ENCODE measurements around the gene GRIN2D. TPM values are rescaled to one million over a fixed set of nuclear protein-coding genes. Genes with fewer than 3 reads are reported as not detected.

GRIN2D gene
- total and polyA plus RNA-seq, 5 experiments from 2014 or later = 0.08 to 0.11 TPM; not detected in 3

DNA sequence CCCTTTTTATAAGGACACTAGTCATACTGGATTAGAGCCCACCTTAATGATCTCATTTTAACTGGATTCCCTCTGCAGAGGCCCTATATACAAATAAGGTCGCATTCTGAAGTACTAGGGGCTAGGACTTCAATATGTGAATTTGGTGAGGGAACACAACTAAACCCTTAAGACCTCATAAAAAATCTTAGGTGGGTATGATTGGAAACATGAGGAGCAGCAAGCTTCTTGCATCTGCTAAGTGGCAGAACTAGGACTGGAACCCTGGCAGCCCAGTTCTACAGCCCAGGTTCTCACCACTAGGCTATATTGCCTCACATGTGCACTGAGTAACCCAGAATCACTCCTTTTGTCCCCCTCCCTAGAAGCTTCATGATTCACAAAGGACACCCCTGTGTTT is 35.2 kb downstream of the GRIN2D start:
- POLR2A ChIA-PET = interaction anchor here (0.6 kb wide), 1 partner anchor 196 kb away, joined by 3 read pairs; no protein-coding TSS in a partner anchor
- Mint-ChIP-seq H3K4me1 (peaks cover 0 to 5% (median 3%) of the 10 kb centered on the region in 4 donors), H3K9me3 (no peaks in the 10 kb centered on the region), H3K27ac (no peak overlapping the region), H3K36me3 (no peaks in the 10 kb centered on the region), H3K27me3 (peaks cover 0 to 7% (median 6%) of the 10 kb centered on the region in 5 donors), H3K4me3 (no peak overlapping the region)
- DNase-seq = no peak
- ATAC-seq = no peak

- ATAC-seq = no peak
Observed at GRCh38 chr19:48433337-48433736, 39.9 kb downstream of the GRIN2D start.

GRCh38 chr19:48436586-48436985 is 43.1 kb downstream of the GRIN2D start:
- Mint-ChIP-seq H3K4me3 (no peak overlapping the region), H3K27me3 (peaks cover 6 to 39% (median 23%) of the 10 kb centered on the region in 5 donors), H3K27ac (no peak overlapping the region), H3K4me1 (no peaks in the 10 kb centered on the region), H3K9me3 (no peaks in the 10 kb centered on the region), H3K36me3 (peaks cover 0 to 2% (median 0%) of the 10 kb centered on the region in 3 donors)
- POLR2A ChIA-PET = no interaction called here
- DNase-seq (no peak), ATAC-seq (no peak)

More at GRCh38 chr19:48433337-48433736, 39.9 kb downstream of the GRIN2D start:
- no peaks in the 10 kb centered on the region for H3K9me3 Mint-ChIP-seq
- POLR2A ChIA-PET = interaction anchor here (0.6 to 1.1 kb wide), 2 partner anchors 12 to 301 kb away, joined by 3 to 5 read pairs; no protein-coding TSS in a partner anchor
- peaks cover 4 to 26% (median 22%) of the 10 kb centered on the region in 5 donors for H3K27me3 Mint-ChIP-seq
- H3K36me3 Mint-ChIP-seq = no peaks in the 10 kb centered on the region
- H3K4me1 Mint-ChIP-seq = no peaks in the 10 kb centered on the region
- no peak overlapping the region for H3K27ac Mint-ChIP-seq
- no peak overlapping the region for H3K4me3 Mint-ChIP-seq
- DNase-seq = peak in 1 of 10 donors; percentile 30

- Mint-ChIP-seq H3K27ac (peak overlapping the region in 1 of 10 donors; percentile 67), H3K4me3 (peak overlapping the region in 9 of 10 donors; percentile 17 to 66 (median 59)), H3K36me3 (peaks cover 0 to 17% (median 0%) of the 10 kb centered on the region in 3 donors), H3K9me3 (no peaks in the 10 kb centered on the region), H3K4me1 (peaks cover 13 to 30% (median 23%) of the 10 kb centered on the region in 4 donors), H3K27me3 (peaks cover 9 to 43% (median 30%) of the 10 kb centered on the region in 5 donors)
- DNase-seq (no peak), ATAC-seq (no peak)
- POLR2A ChIA-PET = interaction anchor here (0.7 kb wide), 1 partner anchor 14 kb away, joined by 5 read pairs; no protein-coding TSS in a partner anchor
Observed at GRCh38 chr19:48441360-48442050, 48.0 kb downstream of the GRIN2D start.

DNA sequence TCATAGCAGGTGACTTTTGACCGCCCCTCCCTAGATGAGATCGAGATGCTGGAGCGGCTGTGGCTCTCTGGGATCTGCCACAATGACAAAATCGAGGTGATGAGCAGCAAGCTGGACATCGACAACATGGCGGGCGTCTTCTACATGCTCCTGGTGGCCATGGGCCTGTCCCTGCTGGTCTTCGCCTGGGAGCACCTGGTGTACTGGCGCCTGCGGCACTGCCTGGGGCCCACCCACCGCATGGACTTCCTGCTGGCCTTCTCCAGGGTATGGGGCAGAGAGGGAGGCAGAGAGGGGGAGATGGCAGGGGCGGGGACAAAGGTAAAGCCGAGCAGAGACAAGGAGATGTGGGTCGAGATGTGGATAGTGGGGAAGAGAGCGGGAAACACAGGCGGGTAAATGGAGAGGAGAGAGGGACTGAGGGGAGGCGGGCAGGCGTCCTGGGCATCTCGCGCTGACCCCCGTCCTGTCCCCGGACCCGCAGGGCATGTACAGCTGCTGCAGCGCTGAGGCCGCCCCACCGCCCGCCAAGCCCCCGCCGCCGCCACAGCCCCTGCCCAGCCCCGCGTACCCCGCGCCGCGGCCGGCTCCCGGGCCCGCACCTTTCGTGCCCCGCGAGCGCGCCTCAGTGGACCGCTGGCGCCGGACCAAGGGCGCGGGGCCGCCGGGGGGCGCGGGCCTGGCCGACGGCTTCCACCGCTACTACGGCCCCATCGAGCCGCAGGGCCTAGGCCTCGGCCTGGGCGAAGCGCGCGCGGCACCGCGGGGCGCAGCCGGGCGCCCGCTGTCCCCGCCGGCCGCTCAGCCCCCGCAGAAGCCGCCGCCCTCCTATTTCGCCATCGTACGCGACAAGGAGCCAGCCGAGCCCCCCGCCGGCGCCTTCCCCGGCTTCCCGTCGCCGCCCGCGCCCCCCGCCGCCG is 48.9 kb downstream of the GRIN2D start:
- DNase-seq (peak in 1 of 10 donors; percentile 57), ATAC-seq (no peak)
- Mint-ChIP-seq H3K9me3 (no peaks in the 10 kb centered on the region), H3K27ac (peak overlapping the region in 1 of 10 donors; percentile 67), H3K4me1 (peaks cover 13 to 35% (median 26%) of the 10 kb centered on the region in 4 donors), H3K27me3 (peaks cover 9 to 37% (median 28%) of the 10 kb centered on the region in 5 donors), H3K4me3 (peak overlapping the region; percentile 30 to 71 (median 60)), H3K36me3 (peaks cover 0 to 20% (median under 1%) of the 10 kb centered on the region in 3 donors)
- POLR2A ChIA-PET = interaction anchor here (1.0 kb wide), 1 partner anchor 28 kb away, joined by 3 read pairs; no protein-coding TSS in a partner anchor

GRCh38 chr19:48443256-48443655 is 49.8 kb downstream of the GRIN2D start:
- DNase-seq (peak in 4 of 10 donors; percentile 10 to 64 (median 25)), ATAC-seq (peak in 1 of 2 donors; percentile 4)
- Mint-ChIP-seq H3K27me3 (peaks cover 5 to 34% (median 22%) of the 10 kb centered on the region in 5 donors), H3K4me3 (no peak overlapping the region), H3K4me1 (peaks cover 13 to 44% (median 31%) of the 10 kb centered on the region in 4 donors), H3K27ac (no peak overlapping the region), H3K36me3 (peaks cover 2 to 29% (median 6%) of the 10 kb centered on the region in 3 donors), H3K9me3 (no peaks in the 10 kb centered on the region)
- POLR2A ChIA-PET = interaction anchor here (1.0 kb wide), 1 partner anchor 29 kb away, joined by 3 read pairs; no protein-coding TSS in a partner anchor

Other genes starting within 250 kb of the GRIN2D start
- 100 to 1,000 TPM; 129 to 131 TPM for gene LIG1, start 223.3 kb upstream of the GRIN2D start, total RNA-seq
- 10 to 100 TPM; 27.6 to 32.8 (median 28.8) TPM for gene LIG1, start 223.3 kb upstream of the GRIN2D start, polyA plus RNA-seq
- gene ZSWIM9, start 223.0 kb upstream of the GRIN2D start, total RNA-seq = 1 to 10 TPM; 8.9 to 9.4 TPM
- gene ZSWIM9, start 223.0 kb upstream of the GRIN2D start, polyA plus RNA-seq = 1 to 10 TPM in 1 of 3 donors, under 1 TPM in 2; 0.26 to 1.2 (median 0.91) TPM
- 100 to 1,000 TPM; 301 to 314 TPM for gene CARD8, start 137.8 kb upstream of the GRIN2D start, total RNA-seq
- gene CARD8, start 137.8 kb upstream of the GRIN2D start, polyA plus RNA-seq = 100 to 1,000 TPM in 1 of 3 donors, 10 to 100 TPM in 2; 73.3 to 104 (median 87.7) TPM
- gene ZNF114, start 123.6 kb upstream of the GRIN2D start, total RNA-seq = not detected
- gene ZNF114, start 123.6 kb upstream of the GRIN2D start, polyA plus RNA-seq = under 1 TPM in 1 of 3 donors, not detected in 2; 0.17 TPM
- 100 to 1,000 TPM; 275 to 277 TPM for gene EMP3, start 68.1 kb upstream of the GRIN2D start, total RNA-seq
- 100 to 1,000 TPM; 514 to 721 (median 617) TPM for gene EMP3, start 68.1 kb upstream of the GRIN2D start, polyA plus RNA-seq
- gene TMEM143, start 29.7 kb upstream of the GRIN2D start, total RNA-seq = 10 to 100 TPM; 25.0 to 29.4 TPM
- gene TMEM143, start 29.7 kb upstream of the GRIN2D start, polyA plus RNA-seq = 10 to 100 TPM in 1 of 3 donors, 1 to 10 TPM in 2; 3.9 to 10.7 (median 4.9) TPM
- gene SYNGR4, start 29.3 kb upstream of the GRIN2D start, total RNA-seq = not detected
- gene SYNGR4, start 29.3 kb upstream of the GRIN2D start, polyA plus RNA-seq = not detected
- gene KDELR1, start 2.1 kb upstream of the GRIN2D start, total RNA-seq = 10 to 100 TPM; 49.6 TPM
- gene KDELR1, start 2.1 kb upstream of the GRIN2D start, polyA plus RNA-seq = 10 to 100 TPM; 21.3 to 24.8 (median 22.5) TPM
- 10 to 100 TPM; 39.1 to 41.2 TPM for gene GRWD1, start 52.3 kb downstream of the GRIN2D start, total RNA-seq
- gene GRWD1, start 52.3 kb downstream of the GRIN2D start, polyA plus RNA-seq = 10 to 100 TPM; 32.9 to 59.9 (median 40.3) TPM
- gene KCNJ14, start 61.9 kb downstream of the GRIN2D start, total RNA-seq = 1 to 10 TPM; 2.7 to 2.9 TPM
- gene KCNJ14, start 61.9 kb downstream of the GRIN2D start, polyA plus RNA-seq = under 1 TPM in 2 of 3 donors, not detected in 1; 0.39 to 0.42 TPM
- 10 to 100 TPM; 72.2 to 77.7 TPM for gene CYTH2, start 75.7 kb downstream of the GRIN2D start, total RNA-seq
- gene CYTH2, start 75.7 kb downstream of the GRIN2D start, polyA plus RNA-seq = 10 to 100 TPM; 20.5 to 32.0 (median 28.2) TPM
- 10 to 100 TPM; 21.4 to 21.5 TPM for gene LMTK3, start 118.2 kb downstream of the GRIN2D start, total RNA-seq
- under 1 TPM in 1 of 3 donors, not detected in 2; 0.15 TPM for gene LMTK3, start 118.2 kb downstream of the GRIN2D start, polyA plus RNA-seq
- gene SULT2B1, start 158.5 kb downstream of the GRIN2D start, total RNA-seq = not detected
- under 1 TPM in 1 of 3 donors, not detected in 2; 0.18 TPM for gene SULT2B1, start 158.5 kb downstream of the GRIN2D start, polyA plus RNA-seq
- not detected for gene SPACA4, start 213.1 kb downstream of the GRIN2D start, total RNA-seq
- not detected for gene SPACA4, start 213.1 kb downstream of the GRIN2D start, polyA plus RNA-seq
- 1 to 10 TPM; 8.0 TPM for gene FAM83E, start 221.4 kb downstream of the GRIN2D start, total RNA-seq
- not detected for gene FAM83E, start 221.4 kb downstream of the GRIN2D start, polyA plus RNA-seq
- gene RPL18, start 225.5 kb downstream of the GRIN2D start, total RNA-seq = 1,000 to 10,000 TPM; 2,380 to 2,437 TPM
- 1,000 to 10,000 TPM; 2,610 to 3,008 (median 2,848) TPM for gene RPL18, start 225.5 kb downstream of the GRIN2D start, polyA plus RNA-seq
- gene SPHK2, start 225.8 kb downstream of the GRIN2D start, total RNA-seq = 10 to 100 TPM; 39.1 to 40.4 TPM
- gene SPHK2, start 225.8 kb downstream of the GRIN2D start, polyA plus RNA-seq = 1 to 10 TPM; 7.5 to 9.1 (median 8.3) TPM
- gene DBP, start 243.7 kb downstream of the GRIN2D start, total RNA-seq = 10 to 100 TPM; 63.1 to 66.6 TPM
- gene DBP, start 243.7 kb downstream of the GRIN2D start, polyA plus RNA-seq = 10 to 100 TPM; 37.5 to 97.8 (median 63.1) TPM

Measured in naive thymus-derived CD8-positive, alpha-beta T cell (primary cell).